HL-60 (cell line): ENCODE data around the gene SH3PXD2A.

Source experiments
- DNase-seq, 2 experiments: peaks; one replicate each; pipeline ENCODE4 v3.0.0-alpha.2; 2010 to 2020; ENCODE audit warnings: low read depth in 1 of 2, low spot score in 1 of 2
- H3K27ac ChIP-seq: fragments of 250-450 bp; sonication (Bioruptor Pico); replicated peaks from 2 replicates; pipeline ENCODE4 v1.5.1; 2020; ENCODE audit warnings: mild to moderate bottlenecking, moderate library complexity
- H3K27me3 ChIP-seq: fragments of 250-450 bp; sonication (Bioruptor Pico); 2 replicates; pipeline ENCODE4 v1.5.1; 2021; ENCODE audit warnings: mild to moderate bottlenecking, moderate library complexity; ENCODE audit not compliant: insufficient read depth, poor library complexity, severe bottlenecking
- H3K4me3 ChIP-seq: replicated peaks from 2 replicates; pipeline ENCODE4 v1.5.1; 2011; ENCODE audit warnings: mild to moderate bottlenecking, control low read depth, low read length; ENCODE audit not compliant: insufficient read depth
- GABPA ChIP-seq: IDR thresholded peaks from 2 replicates; pipeline ENCODE4 v1.6.1; 2012; ENCODE audit warnings: low read depth
- POLR2AphosphoS5 ChIP-seq: IDR thresholded peaks from 2 replicates; pipeline ENCODE4 v1.6.1; 2012; ENCODE audit warnings: low read depth
- SPI1 ChIP-seq: IDR thresholded peaks from 2 replicates; pipeline ENCODE4 v1.6.1; 2012; ENCODE audit warnings: low read depth, mild to moderate bottlenecking, borderline replicate concordance
- TF ChIP-seq, protein P1 (sequence below): IDR thresholded peaks from 2 replicates; pipeline ENCODE4 v1.6.1; 2012; ENCODE audit warnings: low read depth; ENCODE audit not compliant: insufficient replicate concordance
- TF ChIP-seq, protein P2 (sequence below): IDR thresholded peaks from one replicate; pipeline ENCODE4 v1.5.1; 2011; ENCODE audit warnings: low read length, control low read depth, inconsistent platforms; ENCODE audit not compliant: insufficient read depth

SH3PXD2A gene

DNA sequence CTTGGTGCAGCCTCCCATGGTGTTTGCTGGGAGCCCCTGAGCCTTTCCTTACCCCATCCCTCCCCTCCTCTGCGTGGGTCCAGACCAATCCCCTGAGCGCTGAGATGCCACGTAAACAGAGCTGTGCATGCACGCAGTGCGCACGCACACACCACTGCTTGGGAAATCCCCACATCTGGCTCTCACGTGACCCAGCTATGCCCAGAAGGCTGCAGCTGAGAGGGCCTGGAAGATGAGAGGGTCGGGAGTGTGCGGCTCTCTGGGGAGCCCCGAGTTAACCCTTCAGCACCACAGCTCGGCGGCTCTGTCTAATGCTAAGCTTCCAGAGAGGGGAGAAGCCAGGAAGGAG, 177.2 kb downstream of the SH3PXD2A start:
- Histone ChIP-seq H3K4me3 (no peak overlapping the region), H3K27ac (no peak overlapping the region), H3K27me3 (no peaks in the 10 kb centered on the region)
- DNase-seq = no peak
- TF ChIP-seq GABPA (no peak), SPI1 (no peak)
- TF ChIP-seq, protein P1, sequence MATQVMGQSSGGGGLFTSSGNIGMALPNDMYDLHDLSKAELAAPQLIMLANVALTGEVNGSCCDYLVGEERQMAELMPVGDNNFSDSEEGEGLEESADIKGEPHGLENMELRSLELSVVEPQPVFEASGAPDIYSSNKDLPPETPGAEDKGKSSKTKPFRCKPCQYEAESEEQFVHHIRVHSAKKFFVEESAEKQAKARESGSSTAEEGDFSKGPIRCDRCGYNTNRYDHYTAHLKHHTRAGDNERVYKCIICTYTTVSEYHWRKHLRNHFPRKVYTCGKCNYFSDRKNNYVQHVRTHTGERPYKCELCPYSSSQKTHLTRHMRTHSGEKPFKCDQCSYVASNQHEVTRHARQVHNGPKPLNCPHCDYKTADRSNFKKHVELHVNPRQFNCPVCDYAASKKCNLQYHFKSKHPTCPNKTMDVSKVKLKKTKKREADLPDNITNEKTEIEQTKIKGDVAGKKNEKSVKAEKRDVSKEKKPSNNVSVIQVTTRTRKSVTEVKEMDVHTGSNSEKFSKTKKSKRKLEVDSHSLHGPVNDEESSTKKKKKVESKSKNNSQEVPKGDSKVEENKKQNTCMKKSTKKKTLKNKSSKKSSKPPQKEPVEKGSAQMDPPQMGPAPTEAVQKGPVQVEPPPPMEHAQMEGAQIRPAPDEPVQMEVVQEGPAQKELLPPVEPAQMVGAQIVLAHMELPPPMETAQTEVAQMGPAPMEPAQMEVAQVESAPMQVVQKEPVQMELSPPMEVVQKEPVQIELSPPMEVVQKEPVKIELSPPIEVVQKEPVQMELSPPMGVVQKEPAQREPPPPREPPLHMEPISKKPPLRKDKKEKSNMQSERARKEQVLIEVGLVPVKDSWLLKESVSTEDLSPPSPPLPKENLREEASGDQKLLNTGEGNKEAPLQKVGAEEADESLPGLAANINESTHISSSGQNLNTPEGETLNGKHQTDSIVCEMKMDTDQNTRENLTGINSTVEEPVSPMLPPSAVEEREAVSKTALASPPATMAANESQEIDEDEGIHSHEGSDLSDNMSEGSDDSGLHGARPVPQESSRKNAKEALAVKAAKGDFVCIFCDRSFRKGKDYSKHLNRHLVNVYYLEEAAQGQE = no peak

DNA sequence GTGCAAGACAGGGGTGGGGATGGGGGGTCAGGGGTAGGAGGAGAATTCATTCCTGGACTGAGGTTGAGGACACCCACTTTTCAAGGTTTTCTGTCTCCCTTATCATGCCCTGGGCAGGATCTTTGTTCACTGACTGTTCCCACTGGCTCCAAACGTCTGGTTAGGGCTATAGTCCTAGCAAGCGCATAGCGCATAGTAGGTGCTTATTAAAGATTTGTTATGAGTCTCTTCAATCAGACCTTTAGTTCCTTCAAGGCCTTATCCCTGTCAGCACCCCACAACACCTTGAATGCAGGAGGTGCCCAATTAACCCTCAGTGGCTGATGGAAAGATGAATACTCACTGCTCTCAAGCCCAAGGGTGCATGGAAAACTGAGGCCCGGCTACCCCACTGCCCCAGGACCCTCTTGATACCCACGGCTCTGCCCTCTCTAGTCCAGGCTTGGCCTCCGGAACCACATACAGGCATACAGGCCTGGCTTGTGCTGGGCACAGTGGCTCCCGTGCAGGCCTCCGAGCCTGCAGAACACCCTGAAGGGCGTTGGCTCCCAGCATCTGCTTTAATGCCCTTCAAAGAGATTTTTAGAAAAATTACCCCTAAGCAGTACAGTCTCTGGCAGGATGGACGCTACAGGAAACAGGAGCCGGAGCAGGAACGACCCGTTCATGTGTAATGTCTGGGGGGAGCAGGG, 177.7 kb downstream of the SH3PXD2A start:
- no peaks in the 10 kb centered on the region for H3K27me3 ChIP-seq
- TF ChIP-seq, protein P1 = no peak
- TF ChIP-seq, protein P2, sequence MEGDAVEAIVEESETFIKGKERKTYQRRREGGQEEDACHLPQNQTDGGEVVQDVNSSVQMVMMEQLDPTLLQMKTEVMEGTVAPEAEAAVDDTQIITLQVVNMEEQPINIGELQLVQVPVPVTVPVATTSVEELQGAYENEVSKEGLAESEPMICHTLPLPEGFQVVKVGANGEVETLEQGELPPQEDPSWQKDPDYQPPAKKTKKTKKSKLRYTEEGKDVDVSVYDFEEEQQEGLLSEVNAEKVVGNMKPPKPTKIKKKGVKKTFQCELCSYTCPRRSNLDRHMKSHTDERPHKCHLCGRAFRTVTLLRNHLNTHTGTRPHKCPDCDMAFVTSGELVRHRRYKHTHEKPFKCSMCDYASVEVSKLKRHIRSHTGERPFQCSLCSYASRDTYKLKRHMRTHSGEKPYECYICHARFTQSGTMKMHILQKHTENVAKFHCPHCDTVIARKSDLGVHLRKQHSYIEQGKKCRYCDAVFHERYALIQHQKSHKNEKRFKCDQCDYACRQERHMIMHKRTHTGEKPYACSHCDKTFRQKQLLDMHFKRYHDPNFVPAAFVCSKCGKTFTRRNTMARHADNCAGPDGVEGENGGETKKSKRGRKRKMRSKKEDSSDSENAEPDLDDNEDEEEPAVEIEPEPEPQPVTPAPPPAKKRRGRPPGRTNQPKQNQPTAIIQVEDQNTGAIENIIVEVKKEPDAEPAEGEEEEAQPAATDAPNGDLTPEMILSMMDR = no peak
- TF ChIP-seq GABPA = no peak
- no peak for TF ChIP-seq SPI1
- no peak for TF ChIP-seq POLR2AphosphoS5
- no peak for DNase-seq
- H3K27ac ChIP-seq = no peak overlapping the region
- H3K4me3 ChIP-seq = no peak overlapping the region

DNA sequence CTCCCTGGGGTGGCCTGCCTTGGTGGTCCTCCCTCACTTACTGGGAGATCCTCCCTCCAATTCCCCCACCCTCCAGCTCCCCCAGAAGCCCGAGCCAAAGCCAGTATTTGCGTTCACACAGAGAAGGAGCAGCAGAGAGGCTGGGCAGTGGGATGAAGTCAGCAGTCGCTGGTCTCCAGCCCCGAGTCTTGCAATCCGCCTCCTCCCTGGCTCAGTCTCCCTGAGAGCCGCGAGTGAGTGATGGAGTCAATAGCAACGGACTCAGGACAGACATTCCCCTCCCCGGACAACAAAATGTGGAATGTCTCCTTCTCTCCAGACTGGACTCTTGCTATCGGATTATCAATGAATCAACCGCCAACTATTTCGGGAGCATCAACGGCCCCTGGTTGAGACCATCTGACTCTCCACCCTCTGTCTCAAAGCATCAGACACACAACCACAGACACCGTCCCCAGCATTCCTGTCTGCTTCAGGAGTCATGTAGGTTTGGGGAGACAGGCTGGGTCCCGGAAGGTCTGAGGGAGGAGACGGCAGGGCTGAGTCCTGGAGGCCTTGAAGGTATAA, 178.4 kb downstream of the SH3PXD2A start:
- DNase-seq = no peak
- Histone ChIP-seq H3K27ac (no peak overlapping the region), H3K27me3 (no peaks in the 10 kb centered on the region), H3K4me3 (no peak overlapping the region)
- TF ChIP-seq, protein P1 = no peak
- TF ChIP-seq SPI1 = no peak
- no peak for TF ChIP-seq POLR2AphosphoS5
- TF ChIP-seq GABPA = no peak
- TF ChIP-seq, protein P2 = no peak
